ENCODE measurements around the gene LRRN2. TPM values are rescaled to one million over a fixed set of nuclear protein-coding genes. Genes with fewer than 3 reads are reported as not detected.

The LRRN2 gene
- total RNA-seq, 1 donor from 2014 or later = 0.15 TPM

- ATAC-seq (no peak), DNase-seq (ENCODE audit: low spot score) (no peak)
Observed at GRCh38 chr1:204607910-204608309, 77.6 kb downstream of the LRRN2 start.

GRCh38 chr1:204605791-204606190 is 79.7 kb downstream of the LRRN2 start:
- ATAC-seq (no peak), DNase-seq (ENCODE audit: low spot score) (no peak)

DNA sequence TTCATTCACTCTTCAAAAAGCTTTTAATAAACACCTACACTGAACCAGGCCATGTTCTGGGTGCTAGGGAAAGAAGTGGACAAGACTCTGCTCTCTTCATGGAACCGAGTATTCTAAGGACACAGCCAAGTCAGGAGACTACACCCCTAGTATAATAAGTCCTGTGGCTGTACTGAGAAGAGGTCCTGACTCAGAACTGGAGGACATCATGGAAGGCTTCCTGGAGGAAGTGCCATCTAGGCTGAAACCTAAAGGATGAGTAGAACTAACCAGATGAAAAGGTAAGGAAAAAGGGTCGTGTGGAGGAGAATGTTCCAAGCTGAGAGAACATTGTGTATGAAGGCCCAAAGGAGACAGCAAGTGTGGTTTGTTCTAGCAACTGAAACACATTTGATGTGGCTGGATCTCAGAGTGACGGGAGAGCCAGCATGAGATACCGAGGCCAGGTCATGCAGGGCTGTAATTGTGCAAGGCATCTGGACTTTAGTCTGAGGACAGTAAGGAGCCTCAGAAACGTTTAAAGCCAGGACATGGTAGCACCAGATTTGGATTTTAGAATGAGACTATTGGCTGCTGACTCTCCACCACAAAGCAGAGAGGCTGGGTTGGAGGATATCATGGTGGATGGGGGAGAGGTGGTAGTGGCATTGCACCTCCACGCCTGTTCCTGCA is 82.5 kb downstream of the LRRN2 start:
- ATAC-seq (peak; percentile 91), DNase-seq (ENCODE audit: low spot score) (peak; percentile 52)

DNA sequence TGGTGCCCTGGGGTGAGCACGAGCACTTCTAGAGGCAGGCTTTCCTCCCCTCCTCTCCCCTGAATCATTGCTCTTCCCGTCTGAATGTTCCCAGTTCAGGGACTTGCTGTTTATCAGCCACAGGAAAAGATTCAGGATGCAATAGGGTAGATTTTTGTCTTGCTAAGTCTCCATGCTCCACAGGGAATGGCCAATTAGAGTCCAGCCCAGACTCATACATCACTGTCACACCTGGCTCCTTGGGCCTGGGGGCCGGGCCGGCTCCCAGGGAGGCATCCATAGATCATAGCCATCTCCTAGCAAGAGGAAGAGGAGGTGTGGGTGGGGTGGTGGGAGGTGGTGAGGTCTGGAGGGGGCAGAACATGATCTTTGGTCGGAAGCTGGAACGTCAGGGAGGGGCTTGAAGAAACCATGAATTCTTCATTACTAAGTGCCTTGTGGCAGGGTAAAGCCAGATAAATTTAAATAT is 83.4 kb downstream of the LRRN2 start:
- DNase-seq (ENCODE audit: low spot score) = no peak
- no peak for ATAC-seq

DNA sequence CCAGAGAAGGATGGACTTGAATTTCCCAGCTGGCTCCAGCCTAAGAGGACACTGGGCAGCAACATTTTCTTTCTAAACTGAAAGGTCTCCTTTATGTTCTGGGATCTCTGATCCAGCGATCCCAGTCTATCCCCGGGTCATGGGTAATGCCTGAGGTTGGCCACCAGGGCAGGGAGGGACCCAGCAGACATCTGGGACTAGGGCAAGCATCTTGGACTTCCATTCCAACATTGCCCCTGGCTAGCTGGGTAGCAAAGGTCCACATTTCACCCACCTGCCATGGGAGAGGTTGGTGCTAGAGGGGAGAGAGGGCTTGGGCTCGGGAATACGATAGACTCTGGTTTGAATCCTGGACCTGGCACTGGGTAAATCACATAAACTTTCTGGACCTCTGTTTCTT is 84.6 kb downstream of the LRRN2 start:
- no peak for DNase-seq (ENCODE audit: low spot score)
- no peak for ATAC-seq

DNA sequence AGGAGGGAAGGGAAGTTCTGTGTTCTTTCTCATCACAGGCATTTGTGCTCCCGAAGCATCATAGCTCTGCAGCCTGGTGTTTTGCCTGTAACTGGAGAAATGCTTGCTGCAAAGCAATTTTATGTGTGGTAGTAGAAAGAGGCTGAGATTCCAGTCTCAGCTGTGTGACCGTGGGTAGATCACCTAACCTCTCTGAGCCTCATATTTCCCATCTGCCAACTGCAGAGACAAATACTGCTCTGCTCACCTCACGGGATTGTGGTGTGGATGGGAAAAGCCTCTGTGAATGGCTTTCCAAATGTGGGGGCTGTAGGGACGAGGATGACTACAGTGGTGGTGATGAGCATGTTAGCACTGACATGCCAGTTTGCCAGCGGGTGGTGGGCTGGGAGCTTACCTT is 85.3 kb downstream of the LRRN2 start:
- DNase-seq (ENCODE audit: low spot score) (no peak), ATAC-seq (no peak)

DNA sequence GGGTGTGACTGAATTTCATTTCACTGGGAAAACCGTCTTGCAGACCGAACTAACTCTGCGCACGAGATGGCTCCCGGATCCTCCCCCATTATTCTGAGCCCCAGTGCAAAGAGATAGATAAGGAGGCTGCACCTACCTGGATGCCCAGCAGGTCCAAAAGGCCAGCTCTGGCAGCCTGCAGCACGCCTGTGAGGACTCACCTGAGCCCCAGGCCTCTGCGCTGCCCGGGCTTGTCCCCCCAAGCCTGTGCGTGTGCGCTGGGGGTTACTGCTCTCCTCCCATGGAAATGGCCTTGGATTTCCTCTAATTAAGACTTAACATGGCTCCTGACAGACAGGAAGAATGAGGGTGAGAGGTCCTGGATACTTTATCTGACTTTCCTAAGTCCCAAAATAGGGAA is 85.9 kb downstream of the LRRN2 start:
- DNase-seq (ENCODE audit: low spot score) (no peak), ATAC-seq (no peak)

- ATAC-seq (no peak), DNase-seq (ENCODE audit: low spot score) (no peak)
Observed at GRCh38 chr1:204599098-204599497, 86.4 kb downstream of the LRRN2 start.

- DNase-seq (ENCODE audit: low spot score) (no peak), ATAC-seq (no peak)
Observed at GRCh38 chr1:204598319-204598969, 87.1 kb downstream of the LRRN2 start.

GRCh38 chr1:204592246-204592948 is 93.1 kb downstream of the LRRN2 start:
- ATAC-seq = no peak
- DNase-seq (ENCODE audit: low spot score) = no peak

DNA sequence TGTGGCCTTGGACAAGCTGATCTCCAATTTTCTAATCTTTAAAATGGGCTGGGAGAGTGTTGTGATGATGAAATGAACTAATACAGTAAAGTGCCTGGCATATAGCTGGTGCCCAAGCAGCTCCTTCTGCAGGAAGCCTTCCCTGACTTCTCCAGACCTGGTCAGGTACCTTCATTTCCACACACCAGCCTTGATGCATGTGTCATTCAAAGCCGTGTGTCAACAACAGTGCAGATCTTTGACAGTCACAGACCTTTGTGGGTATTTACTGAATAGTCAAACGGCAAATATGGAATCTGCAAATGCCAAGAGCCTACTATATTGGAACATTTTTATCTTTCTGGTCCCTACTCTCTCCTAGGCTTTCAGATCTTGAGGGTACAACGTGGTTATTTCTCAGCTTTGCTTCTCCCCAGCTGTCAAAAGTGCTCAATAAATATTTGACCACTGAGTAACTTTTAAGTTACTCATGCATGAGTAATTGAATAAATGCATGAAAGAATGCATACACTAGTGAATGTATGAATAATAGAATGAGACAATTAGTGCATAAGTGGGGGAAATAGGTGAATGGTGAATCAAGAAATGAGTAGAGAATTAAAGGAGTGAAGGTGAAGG is 94.0 kb downstream of the LRRN2 start:
- DNase-seq (ENCODE audit: low spot score) = no peak
- no peak for ATAC-seq

DNA sequence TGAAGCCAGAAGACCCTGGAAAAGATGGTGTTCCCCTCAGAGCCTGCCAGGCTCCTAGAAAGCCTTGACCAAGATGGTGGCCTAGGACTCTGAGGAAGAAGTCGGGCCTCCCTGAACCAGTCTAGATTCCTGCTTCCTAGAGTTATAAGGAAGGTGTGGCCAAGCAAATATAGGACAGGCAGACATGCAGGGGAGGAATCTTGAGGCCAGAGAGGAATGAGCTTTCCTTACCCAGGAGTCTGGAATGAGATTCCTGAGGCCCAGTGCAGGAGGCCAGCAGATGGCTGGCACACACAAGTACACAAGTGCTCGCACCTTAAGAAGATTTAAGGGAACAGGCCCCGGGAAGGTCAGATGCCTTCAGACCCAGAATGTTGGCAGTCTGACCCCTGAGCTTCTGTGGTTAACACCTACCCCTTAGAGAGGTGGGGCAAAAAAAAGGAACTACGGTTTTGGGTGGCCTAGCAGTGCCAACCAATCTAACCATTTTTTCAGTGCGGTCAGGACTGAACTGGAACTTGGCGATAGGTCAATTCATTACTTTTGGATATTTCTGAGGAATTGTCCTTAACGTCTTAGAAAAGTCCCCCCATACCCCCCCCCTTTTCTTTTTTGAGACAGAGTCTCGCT is 96.0 kb downstream of the LRRN2 start:
- ATAC-seq = no peak
- DNase-seq (ENCODE audit: low spot score) = no peak

DNA sequence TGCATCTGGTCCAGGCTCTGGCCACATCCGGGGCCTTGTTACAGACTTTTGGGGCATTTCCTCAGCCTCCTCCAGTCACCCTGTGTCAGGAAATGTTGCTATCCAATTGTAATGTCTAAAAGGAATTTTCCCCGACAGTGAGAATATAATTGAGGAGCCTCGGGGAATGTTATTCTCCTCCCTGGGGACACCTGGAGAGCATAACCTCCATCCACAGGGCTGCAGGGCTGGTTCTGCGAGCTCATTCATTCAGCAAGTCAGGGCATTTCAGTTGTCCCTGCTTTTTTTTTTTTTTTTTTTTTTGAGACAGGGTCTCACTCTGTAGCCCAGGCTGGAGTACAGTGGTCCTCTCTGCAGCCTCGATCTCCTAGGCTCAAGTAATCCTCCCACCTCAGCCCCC is 96.7 kb downstream of the LRRN2 start:
- DNase-seq (ENCODE audit: low spot score) = no peak
- ATAC-seq = no peak

GRCh38 chr1:204587621-204588020 is 97.9 kb downstream of the LRRN2 start:
- DNase-seq (ENCODE audit: low spot score) = no peak
- ATAC-seq = no peak

GRCh38 chr1:204584699-204585372 is 100.7 kb downstream of the LRRN2 start:
- DNase-seq (ENCODE audit: low spot score) (no peak), ATAC-seq (no peak)

GRCh38 chr1:204583909-204584632 is 101.5 kb downstream of the LRRN2 start:
- no peak for ATAC-seq
- no peak for DNase-seq (ENCODE audit: low spot score)

DNA sequence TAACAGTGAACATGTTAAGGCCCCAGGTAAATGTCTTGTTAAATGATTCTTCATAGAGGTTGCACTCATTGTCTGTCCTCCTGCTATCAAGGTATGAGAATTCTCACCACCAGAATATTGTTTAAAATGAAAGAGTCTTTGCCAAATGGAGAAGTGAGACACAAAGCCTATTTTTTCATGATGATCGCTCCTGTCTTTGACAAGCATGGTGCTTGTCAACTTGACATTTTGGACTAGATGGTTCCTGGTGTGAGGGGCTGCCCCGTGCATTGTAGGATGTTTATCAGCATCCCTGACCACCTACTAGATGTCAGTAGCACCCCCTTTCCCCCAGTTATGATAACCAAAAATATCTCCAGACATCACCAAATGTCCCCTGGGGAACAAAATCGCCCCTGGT is 103.8 kb downstream of the LRRN2 start:
- DNase-seq (ENCODE audit: low spot score) = no peak
- ATAC-seq = no peak

DNA sequence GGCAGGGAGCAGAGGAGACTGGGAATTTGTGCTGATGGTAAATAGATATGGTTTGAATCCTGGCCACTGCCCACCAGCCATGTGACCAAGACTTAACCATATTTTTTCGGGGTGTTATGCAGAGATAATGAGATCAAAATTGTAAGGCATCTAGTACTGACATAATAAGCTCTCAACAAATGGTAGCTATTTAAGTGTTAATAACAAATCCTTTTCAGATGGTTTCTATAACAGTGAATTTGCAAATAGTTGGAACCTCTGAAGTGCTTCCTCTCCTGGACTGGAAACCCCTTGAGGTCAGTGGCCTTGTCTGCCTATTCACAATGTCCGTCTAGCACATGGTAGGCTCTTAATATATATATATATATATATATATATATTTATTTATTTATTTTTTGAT is 104.7 kb downstream of the LRRN2 start:
- no peak for DNase-seq (ENCODE audit: low spot score)
- ATAC-seq = no peak

- no peak for ATAC-seq
- no peak for DNase-seq (ENCODE audit: low spot score)
Observed at GRCh38 chr1:204579681-204580080, 105.9 kb downstream of the LRRN2 start.
